Measurements from ENCODE around the gene MYO15B.

DNA sequence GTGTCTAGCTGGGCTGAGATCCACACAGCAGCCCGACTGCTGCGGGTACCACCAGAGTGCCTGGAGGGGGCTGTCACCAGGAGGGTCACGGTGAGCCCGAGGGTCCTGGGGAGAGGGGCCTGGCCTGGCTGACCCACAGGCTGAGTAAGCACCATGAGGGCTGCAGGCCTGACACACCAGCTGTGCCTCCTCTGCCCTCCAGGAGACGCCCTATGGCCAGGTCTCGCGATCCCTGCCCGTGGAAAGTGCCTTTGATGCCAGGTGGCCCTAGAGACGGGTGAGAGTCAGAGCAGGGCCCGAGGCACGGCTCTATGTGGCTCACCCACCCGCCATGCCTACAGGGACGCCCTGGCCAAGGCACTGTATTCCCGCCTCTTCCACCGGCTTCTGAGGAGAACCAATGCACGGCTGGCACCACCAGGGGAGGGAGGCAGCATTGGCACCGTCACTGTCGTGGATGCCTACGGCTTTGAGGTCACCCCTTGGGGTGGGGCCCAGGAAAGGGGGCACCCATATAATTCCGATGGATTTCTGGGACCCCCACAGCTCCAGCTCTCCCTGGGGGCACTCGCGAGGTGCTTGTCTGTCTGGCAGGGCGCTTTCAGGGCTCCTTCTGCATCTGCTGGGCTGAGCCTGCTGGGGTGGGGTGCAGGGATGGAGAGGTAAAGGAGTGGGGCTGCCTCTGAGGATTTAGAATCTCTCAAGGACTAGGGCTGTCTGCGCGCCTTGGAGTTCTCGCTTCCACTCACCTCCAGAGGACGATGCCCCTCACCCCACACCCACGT is 7.1 kb downstream of the MYO15B start:
- TF ChIP-seq, protein P1, sequence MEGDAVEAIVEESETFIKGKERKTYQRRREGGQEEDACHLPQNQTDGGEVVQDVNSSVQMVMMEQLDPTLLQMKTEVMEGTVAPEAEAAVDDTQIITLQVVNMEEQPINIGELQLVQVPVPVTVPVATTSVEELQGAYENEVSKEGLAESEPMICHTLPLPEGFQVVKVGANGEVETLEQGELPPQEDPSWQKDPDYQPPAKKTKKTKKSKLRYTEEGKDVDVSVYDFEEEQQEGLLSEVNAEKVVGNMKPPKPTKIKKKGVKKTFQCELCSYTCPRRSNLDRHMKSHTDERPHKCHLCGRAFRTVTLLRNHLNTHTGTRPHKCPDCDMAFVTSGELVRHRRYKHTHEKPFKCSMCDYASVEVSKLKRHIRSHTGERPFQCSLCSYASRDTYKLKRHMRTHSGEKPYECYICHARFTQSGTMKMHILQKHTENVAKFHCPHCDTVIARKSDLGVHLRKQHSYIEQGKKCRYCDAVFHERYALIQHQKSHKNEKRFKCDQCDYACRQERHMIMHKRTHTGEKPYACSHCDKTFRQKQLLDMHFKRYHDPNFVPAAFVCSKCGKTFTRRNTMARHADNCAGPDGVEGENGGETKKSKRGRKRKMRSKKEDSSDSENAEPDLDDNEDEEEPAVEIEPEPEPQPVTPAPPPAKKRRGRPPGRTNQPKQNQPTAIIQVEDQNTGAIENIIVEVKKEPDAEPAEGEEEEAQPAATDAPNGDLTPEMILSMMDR (conservative IDR thresholded peaks at IDR 0.05; ENCODE audit: low read length) = no peak
- TF ChIP-seq EZH2phosphoT487 (IDR thresholded peaks at IDR 0.05; ENCODE audit: borderline replicate concordance) = no peak
